ENCODE results near the gene MKI67. TPM values are rescaled to one million over a fixed set of nuclear protein-coding genes. Genes with fewer than 3 reads are reported as not detected.

The MKI67 gene
- total RNA-seq, 2 donors from 2014 or later: 74.8 to 90.5 TPM

DNA sequence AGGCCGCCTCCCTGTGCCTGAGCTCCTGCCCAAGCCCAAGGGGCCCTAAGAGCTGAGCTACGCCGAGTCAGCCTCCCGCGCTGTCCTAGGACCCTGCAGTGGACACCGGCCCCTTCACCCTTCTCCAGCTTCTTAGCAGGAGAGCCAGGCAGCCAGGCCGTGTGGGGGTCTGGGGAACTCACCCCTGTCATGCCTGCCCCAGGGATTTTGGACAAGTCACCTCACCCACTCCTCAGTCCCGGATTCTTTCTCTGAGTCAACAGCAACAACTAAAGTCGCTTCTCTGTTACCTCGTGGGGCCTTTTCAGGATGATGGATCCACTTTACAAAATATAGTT, 79.3 kb downstream of the MKI67 start:
- Histone ChIP-seq H3K27ac (ENCODE audit: low read depth, low read length) (no peak overlapping the region), H3K36me3 (ENCODE audit: control insufficient read depth, insufficient read depth, low read length) (no peaks in the 10 kb centered on the region), H3K27me3 (ENCODE audit: control insufficient read depth, insufficient read depth, low read length, poor library complexity, severe bottlenecking) (peaks cover 26% of the 10 kb centered on the region), H3K4me1 (ENCODE audit: control insufficient read depth, insufficient read depth, low read length) (no peaks in the 10 kb centered on the region), H3K4me3 (ENCODE audit: low read length) (no peak overlapping the region), H3K9ac (ENCODE audit: extremely low read depth, low read length, poor library complexity, severe bottlenecking) (no peak overlapping the region), H3K9me3 (ENCODE audit: control insufficient read depth, low read length) (no peaks in the 10 kb centered on the region)
- Mint-ChIP-seq H3K4me1 (peaks cover 9% of the 10 kb centered on the region), H3K9me3 (no peaks in the 10 kb centered on the region), H3K27me3 (ENCODE audit: insufficient read depth) (peaks cover 31% of the 10 kb centered on the region), H3K36me3 (ENCODE audit: low read depth) (no peaks in the 10 kb centered on the region), H3K4me3 (no peak overlapping the region), H3K27ac (no peak overlapping the region)
- TF ChIP-seq, protein P1, sequence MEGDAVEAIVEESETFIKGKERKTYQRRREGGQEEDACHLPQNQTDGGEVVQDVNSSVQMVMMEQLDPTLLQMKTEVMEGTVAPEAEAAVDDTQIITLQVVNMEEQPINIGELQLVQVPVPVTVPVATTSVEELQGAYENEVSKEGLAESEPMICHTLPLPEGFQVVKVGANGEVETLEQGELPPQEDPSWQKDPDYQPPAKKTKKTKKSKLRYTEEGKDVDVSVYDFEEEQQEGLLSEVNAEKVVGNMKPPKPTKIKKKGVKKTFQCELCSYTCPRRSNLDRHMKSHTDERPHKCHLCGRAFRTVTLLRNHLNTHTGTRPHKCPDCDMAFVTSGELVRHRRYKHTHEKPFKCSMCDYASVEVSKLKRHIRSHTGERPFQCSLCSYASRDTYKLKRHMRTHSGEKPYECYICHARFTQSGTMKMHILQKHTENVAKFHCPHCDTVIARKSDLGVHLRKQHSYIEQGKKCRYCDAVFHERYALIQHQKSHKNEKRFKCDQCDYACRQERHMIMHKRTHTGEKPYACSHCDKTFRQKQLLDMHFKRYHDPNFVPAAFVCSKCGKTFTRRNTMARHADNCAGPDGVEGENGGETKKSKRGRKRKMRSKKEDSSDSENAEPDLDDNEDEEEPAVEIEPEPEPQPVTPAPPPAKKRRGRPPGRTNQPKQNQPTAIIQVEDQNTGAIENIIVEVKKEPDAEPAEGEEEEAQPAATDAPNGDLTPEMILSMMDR (conservative IDR thresholded peaks at IDR 0.05): no peak
- DNase-seq: no peak
- WGBS, 2 experiments (ENCODE audit: insufficient coverage in 1 of 2, insufficient read length in 1 of 2): 78 to 91% methylated on average over 1 to 10 of the region's 10 CpGs

Other genes with a start within 250 kb of the MKI67 start
- not detected for gene CLRN3, start 233.5 kb downstream of the MKI67 start, total RNA-seq
- 1 to 10 TPM in 1 of 2 donors, under 1 TPM in 1; 0.75 to 3.0 TPM for gene PTPRE, start 219.3 kb downstream of the MKI67 start, total RNA-seq

All from endodermal cell (in vitro differentiated cells).